ENCODE data around the gene GPRIN3. TPM values are rescaled to one million over a fixed set of nuclear protein-coding genes. Genes with fewer than 3 reads are reported as not detected.

Gene GPRIN3
- total RNA-seq, 1 experiment from 2014 or later, result 0.48 TPM

- no peak overlapping the region for H3K4me2 ChIP-seq (ENCODE audit: insufficient read depth, insufficient read length, low read length)
- TF ChIP-seq CTCF (conservative IDR thresholded peaks at IDR 0.05), result no peak
- no peaks in the 10 kb centered on the region for H3K9me3 ChIP-seq (ENCODE audit: control insufficient read depth, low read depth, low read length)
- no peak overlapping the region for H3K14ac ChIP-seq (ENCODE audit: insufficient read depth, low read length)
- Mint-ChIP-seq H3K27me3 (ENCODE audit: low read depth) (no peaks in the 10 kb centered on the region), H3K36me3 (ENCODE audit: insufficient read depth in 1 of 3, low read depth in 3 of 3) (no peaks in the 10 kb centered on the region; a peak in 1 of 7 replicates), H3K4me1 (peaks cover 3 to 5% of the 10 kb centered on the region in 2 experiments; a peak in 2 of 4 replicates), H3K4me3 (no peak overlapping the region), H3K9me3 (no peaks in the 10 kb centered on the region), H3K27ac (no peak overlapping the region)
- no peak overlapping the region for H3K27ac ChIP-seq (ENCODE audit: insufficient read length, low read depth, low read length)
- no peak overlapping the region for H3T11ph ChIP-seq (ENCODE audit: low read length)
- H3K9ac ChIP-seq (ENCODE audit: extremely low read depth, insufficient read length, low read length), result no peak overlapping the region
- H3K4ac ChIP-seq (ENCODE audit: low read depth, low read length), result no peak overlapping the region
- H3K79me1 ChIP-seq (ENCODE audit: insufficient read depth, low read depth, low read length, poor library complexity, severe bottlenecking), result no peaks in the 10 kb centered on the region
- no peak overlapping the region for H2BK12ac ChIP-seq (ENCODE audit: insufficient read length, low read depth, low read length)
- DNase-seq, result no peak
- no peak overlapping the region for H3K23ac ChIP-seq (ENCODE audit: insufficient read length, low read depth, low read length)
- H3K18ac ChIP-seq (ENCODE audit: insufficient read length, low read depth, low read length), result no peak overlapping the region
- H3K79me2 ChIP-seq (ENCODE audit: insufficient read depth, low read length), result no peaks in the 10 kb centered on the region
- H3K23me2 ChIP-seq (ENCODE audit: insufficient read length, low read depth, low read length, poor library complexity, severe bottlenecking), result no peaks in the 10 kb centered on the region
- H3K56ac ChIP-seq (ENCODE audit: insufficient read length, low read depth, low read length), result no peak overlapping the region
- no peak overlapping the region for H2BK20ac ChIP-seq (ENCODE audit: low read depth, low read length, poor library complexity, severe bottlenecking)
- H4K20me1 ChIP-seq (ENCODE audit: control insufficient read depth, insufficient read depth, insufficient read length), result no peaks in the 10 kb centered on the region
- no peak overlapping the region for H2AFZ ChIP-seq (ENCODE audit: low read length)
- H4K91ac ChIP-seq (ENCODE audit: insufficient read length, low read depth, low read length), result no peak overlapping the region
- no peak overlapping the region for H2BK5ac ChIP-seq (ENCODE audit: insufficient read length, low read length)
- H2AK5ac ChIP-seq (ENCODE audit: insufficient read length, low read length), result no peak overlapping the region
- no peak overlapping the region for H2BK15ac ChIP-seq (ENCODE audit: low read depth, low read length)
- no peak overlapping the region for H4K8ac ChIP-seq (replicated peaks; ENCODE audit: insufficient read length, low read depth, low read length)
- H2BK120ac ChIP-seq (ENCODE audit: low read depth, low read length, poor library complexity, severe bottlenecking), result no peak overlapping the region
- no CpG with 5 or more reads among the region's 5 CpGs for WGBS (ENCODE audit: extremely low coverage, insufficient read length, low lambda C conversion rate)
- H3K4me1 ChIP-seq (ENCODE audit: insufficient read depth, low read length), result no peaks in the 10 kb centered on the region
- H3K27me3 ChIP-seq (ENCODE audit: insufficient read depth, low read length), result no peaks in the 10 kb centered on the region
- no peak overlapping the region for H4K5ac ChIP-seq (ENCODE audit: insufficient read length, low read depth, low read length)
Observed at GRCh38 chr4:89277412-89277811, 30.2 kb downstream of the GPRIN3 start.

Data from H9 (cell line).